Activated CD8-positive, alpha-beta memory T cell treated with anti-CD3 and anti-CD28 coated beads, Interleukin-2, amount 50 U/mL, for 4 hours (primary cell): ENCODE results near the gene CLIP1.
"Not testable (repeated sequence)": the region's sequence is repeated elsewhere in the genome, so short reads cannot be mapped to it uniquely, and the experiment has no call there.

Source experiments
- DNase-seq: peaks from one replicate; pipeline ENCODE4 v3.0.0-alpha.2; 2020

The CLIP1 gene

GRCh38 chr12:122429043-122429442 lies 6.6 kb upstream of the CLIP1 start:
- not testable (repeated sequence) for DNase-seq

GRCh38 chr12:122427403-122427802 lies 4.9 kb upstream of the CLIP1 start:
- DNase-seq, result no peak

GRCh38 chr12:122423258-122424165 lies 1.0 kb upstream of the CLIP1 start:
- no peak for DNase-seq

- DNase-seq, result peak; percentile 39
Observed at GRCh38 chr12:122422730-122423257, 325 bp upstream of the CLIP1 start.

GRCh38 chr12:122421187-122421820 lies 1.2 kb downstream of the CLIP1 start:
- DNase-seq, result no peak

GRCh38 chr12:122420471-122421162 lies 1.9 kb downstream of the CLIP1 start:
- no peak for DNase-seq

GRCh38 chr12:122419094-122419493 lies 3.4 kb downstream of the CLIP1 start:
- DNase-seq, result not testable (repeated sequence)

GRCh38 chr12:122415665-122416064 lies 6.8 kb downstream of the CLIP1 start:
- not testable (repeated sequence) for DNase-seq

- no peak for DNase-seq
Observed at GRCh38 chr12:122413516-122414404, 8.7 kb downstream of the CLIP1 start.

GRCh38 chr12:122412851-122413433 lies 9.5 kb downstream of the CLIP1 start:
- DNase-seq, result no peak

- no peak for DNase-seq
Observed at GRCh38 chr12:122411537-122411936, 10.9 kb downstream of the CLIP1 start.

GRCh38 chr12:122407208-122407607 lies 15.3 kb downstream of the CLIP1 start:
- no peak for DNase-seq

- no peak for DNase-seq
Observed at GRCh38 chr12:122406701-122407164, 15.7 kb downstream of the CLIP1 start.

GRCh38 chr12:122403831-122404230 lies 18.6 kb downstream of the CLIP1 start:
- DNase-seq, result no peak

- DNase-seq, result no peak
Observed at GRCh38 chr12:122403115-122403770, 19.2 kb downstream of the CLIP1 start.

- no peak for DNase-seq
Observed at GRCh38 chr12:122402264-122402663, 20.2 kb downstream of the CLIP1 start.

- DNase-seq, result peak; percentile 35
Observed at GRCh38 chr12:122399592-122400373, 22.7 kb downstream of the CLIP1 start.

- no peak for DNase-seq
Observed at GRCh38 chr12:122399254-122399591, 23.2 kb downstream of the CLIP1 start.

- DNase-seq, result not testable (repeated sequence)
Observed at GRCh38 chr12:122397981-122398380, 24.5 kb downstream of the CLIP1 start.

- DNase-seq, result no peak
Observed at GRCh38 chr12:122395319-122395718, 27.1 kb downstream of the CLIP1 start.
